ENCODE measurements around the gene ACSM5. TPM values are rescaled to one million over a fixed set of nuclear protein-coding genes. Genes with fewer than 3 reads are reported as not detected.

Gene ACSM5
- polyA plus RNA-seq, 1 experiment, result not detected

DNA sequence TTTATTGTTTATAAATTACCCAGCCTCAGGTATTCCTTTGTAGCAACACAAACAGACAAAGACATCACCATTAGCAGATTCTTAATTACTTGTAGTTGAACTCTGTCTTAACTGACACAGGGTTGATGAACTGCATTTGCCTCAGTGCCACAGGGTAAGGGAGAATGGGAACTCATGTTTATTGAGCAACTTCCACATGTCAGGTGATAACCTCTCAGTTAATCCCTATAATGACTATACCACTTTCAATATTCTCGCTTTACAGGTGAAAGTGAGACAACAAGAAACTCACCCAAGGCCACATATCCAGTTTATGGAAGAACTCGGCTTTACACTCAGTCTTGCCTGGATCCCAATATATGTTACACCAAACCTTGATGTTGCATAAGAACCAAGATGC lies 13.4 kb upstream of the ACSM5 start:
- ChIA-PET CTCF (interaction anchor here (1.1 kb wide), 1 partner anchor 496 kb away, joined by 4 read pairs; no protein-coding TSS in a partner anchor), POLR2A (no interaction called here)
- Histone ChIP-seq H3K27me3 (ENCODE audit: control insufficient read depth, insufficient read depth, low read length) (no peaks in the 10 kb centered on the region), H3K4me3 (ENCODE audit: low read depth, low read length) (no peak overlapping the region), H3K36me3 (ENCODE audit: control insufficient read depth, insufficient read depth, low read length) (no peaks in the 10 kb centered on the region)
- TF ChIP-seq, protein P1, sequence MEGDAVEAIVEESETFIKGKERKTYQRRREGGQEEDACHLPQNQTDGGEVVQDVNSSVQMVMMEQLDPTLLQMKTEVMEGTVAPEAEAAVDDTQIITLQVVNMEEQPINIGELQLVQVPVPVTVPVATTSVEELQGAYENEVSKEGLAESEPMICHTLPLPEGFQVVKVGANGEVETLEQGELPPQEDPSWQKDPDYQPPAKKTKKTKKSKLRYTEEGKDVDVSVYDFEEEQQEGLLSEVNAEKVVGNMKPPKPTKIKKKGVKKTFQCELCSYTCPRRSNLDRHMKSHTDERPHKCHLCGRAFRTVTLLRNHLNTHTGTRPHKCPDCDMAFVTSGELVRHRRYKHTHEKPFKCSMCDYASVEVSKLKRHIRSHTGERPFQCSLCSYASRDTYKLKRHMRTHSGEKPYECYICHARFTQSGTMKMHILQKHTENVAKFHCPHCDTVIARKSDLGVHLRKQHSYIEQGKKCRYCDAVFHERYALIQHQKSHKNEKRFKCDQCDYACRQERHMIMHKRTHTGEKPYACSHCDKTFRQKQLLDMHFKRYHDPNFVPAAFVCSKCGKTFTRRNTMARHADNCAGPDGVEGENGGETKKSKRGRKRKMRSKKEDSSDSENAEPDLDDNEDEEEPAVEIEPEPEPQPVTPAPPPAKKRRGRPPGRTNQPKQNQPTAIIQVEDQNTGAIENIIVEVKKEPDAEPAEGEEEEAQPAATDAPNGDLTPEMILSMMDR (IDR thresholded peaks at IDR 0.05; ENCODE audit: insufficient read depth, low read depth, low read length), result no peak
- DNase-seq (ENCODE audit: low read depth), result no peak

DNA sequence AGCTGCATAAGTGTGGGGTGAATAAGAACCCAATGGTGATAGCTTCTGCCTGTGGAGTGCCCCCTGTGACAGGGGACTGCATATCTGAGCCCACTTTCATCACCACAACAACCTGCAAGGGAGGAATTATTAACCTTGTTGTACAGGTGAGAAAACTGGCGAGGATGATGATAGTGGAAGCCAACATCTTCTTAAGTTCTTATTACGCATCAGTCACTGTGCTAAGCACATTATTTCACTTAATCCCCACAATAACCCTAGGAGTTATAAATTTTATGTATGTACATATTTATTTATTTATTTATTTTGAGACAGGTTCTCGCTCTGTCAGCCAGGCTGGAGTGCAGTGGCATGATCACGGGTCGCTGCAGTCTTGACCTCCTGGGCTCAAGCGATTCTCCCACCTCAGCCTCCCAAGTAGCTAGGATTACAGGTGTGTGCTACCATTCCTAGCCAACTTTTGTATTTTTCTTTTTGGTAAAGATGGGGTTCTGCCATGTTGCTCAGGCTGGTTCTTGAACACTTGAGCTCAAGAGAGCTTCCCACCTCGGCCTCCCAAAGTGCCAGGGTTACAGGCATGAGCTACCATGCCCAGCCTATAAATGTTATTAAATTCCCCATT lies 12.4 kb upstream of the ACSM5 start:
- ChIA-PET POLR2A (no interaction called here), CTCF (no interaction called here)
- Histone ChIP-seq H3K27me3 (ENCODE audit: control insufficient read depth, insufficient read depth, low read length) (no peaks in the 10 kb centered on the region), H3K4me3 (ENCODE audit: low read depth, low read length) (no peak overlapping the region), H3K36me3 (ENCODE audit: control insufficient read depth, insufficient read depth, low read length) (no peaks in the 10 kb centered on the region)
- TF ChIP-seq, protein P1 (IDR thresholded peaks at IDR 0.05; ENCODE audit: insufficient read depth, low read depth, low read length), result no peak
- no peak for DNase-seq (ENCODE audit: low read depth)

DNA sequence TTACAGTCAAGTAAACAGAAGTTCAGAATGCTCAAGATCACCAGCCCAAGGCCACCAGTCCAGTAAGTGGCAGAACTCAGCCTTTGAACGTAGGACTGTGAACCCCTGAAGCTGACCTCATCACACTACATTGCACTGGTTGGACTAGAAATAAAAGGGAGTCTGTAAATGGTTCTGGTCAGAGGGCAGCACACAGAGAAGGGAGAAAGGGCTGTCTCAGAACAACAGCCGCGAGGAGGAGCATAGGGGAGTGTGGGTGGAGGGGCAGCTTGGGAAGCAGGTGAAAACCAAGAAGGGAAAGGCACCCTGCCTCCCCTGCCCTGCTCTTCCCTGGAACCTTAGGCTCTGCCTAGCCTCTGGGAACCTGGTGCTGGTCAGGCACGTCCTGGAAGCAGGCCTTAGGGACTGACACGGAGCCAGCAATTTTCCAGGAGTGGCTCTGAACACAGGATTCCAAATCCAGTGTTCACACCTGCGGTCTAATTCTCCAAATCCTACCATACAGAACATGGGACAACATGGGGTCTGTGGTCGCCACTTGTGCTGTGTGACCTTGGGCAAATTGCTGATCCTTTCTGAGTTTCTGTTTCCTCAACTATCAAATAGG lies 11.8 kb upstream of the ACSM5 start:
- Histone ChIP-seq H3K27me3 (ENCODE audit: control insufficient read depth, insufficient read depth, low read length) (no peaks in the 10 kb centered on the region), H3K4me3 (ENCODE audit: low read depth, low read length) (no peak overlapping the region), H3K36me3 (ENCODE audit: control insufficient read depth, insufficient read depth, low read length) (no peaks in the 10 kb centered on the region)
- ChIA-PET CTCF (no interaction called here), POLR2A (no interaction called here)
- TF ChIP-seq, protein P1 (IDR thresholded peaks at IDR 0.05; ENCODE audit: insufficient read depth, low read depth, low read length), result no peak
- no peak for DNase-seq (ENCODE audit: low read depth)

DNA sequence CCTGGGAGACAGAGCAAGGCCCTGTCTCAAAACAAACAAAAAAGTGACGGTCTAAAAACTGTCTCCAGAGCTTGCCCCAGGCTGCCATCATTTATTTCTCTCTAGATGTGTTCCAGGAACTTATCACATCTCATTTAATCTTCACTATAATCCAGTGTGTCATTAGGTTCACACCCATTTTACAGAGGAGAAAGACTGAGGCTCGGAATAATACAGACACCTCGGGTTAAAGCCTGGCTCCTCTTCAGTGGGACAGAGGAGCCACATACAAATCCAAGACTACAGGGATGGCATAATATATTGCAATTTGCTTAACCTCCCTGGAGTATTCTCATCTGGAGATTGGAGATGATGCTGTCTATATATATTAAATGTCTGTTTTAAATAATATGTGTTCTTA lies 10.7 kb upstream of the ACSM5 start:
- H3K4me3 ChIP-seq (ENCODE audit: low read depth, low read length), result no peak overlapping the region
- no peaks in the 10 kb centered on the region for H3K27me3 ChIP-seq (ENCODE audit: control insufficient read depth, insufficient read depth, low read length)
- CTCF ChIA-PET, result no interaction called here
- POLR2A ChIA-PET, result no interaction called here
- DNase-seq (ENCODE audit: low read depth), result no peak
- TF ChIP-seq, protein P1 (IDR thresholded peaks at IDR 0.05; ENCODE audit: insufficient read depth, low read depth, low read length), result no peak
- H3K36me3 ChIP-seq (ENCODE audit: control insufficient read depth, insufficient read depth, low read length), result no peaks in the 10 kb centered on the region

DNA sequence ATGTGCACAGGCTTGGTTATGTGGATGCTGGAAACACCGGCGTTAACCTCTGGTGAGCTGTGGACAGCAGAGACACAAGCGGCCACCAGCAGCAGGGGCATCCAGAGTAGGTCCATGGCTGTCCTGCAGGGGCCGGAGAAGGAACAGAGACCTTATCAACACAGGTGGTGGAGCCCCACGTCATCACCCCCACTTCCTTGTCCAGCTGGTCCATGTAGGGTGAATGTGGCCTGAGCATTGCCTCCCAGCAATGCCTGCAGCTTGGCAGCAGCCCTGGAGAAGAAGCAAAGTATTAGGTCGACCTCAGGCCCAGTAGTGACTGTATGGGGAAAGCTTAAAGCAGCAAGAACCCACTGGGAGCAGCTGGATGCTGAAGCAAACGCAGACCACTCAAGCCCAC lies 10.1 kb upstream of the ACSM5 start:
- CTCF ChIA-PET, result no interaction called here
- Histone ChIP-seq H3K27me3 (ENCODE audit: control insufficient read depth, insufficient read depth, low read length) (no peaks in the 10 kb centered on the region), H3K4me3 (ENCODE audit: low read depth, low read length) (no peak overlapping the region), H3K36me3 (ENCODE audit: control insufficient read depth, insufficient read depth, low read length) (no peaks in the 10 kb centered on the region)
- no peak for DNase-seq (ENCODE audit: low read depth)
- POLR2A ChIA-PET, result no interaction called here
- TF ChIP-seq, protein P1 (IDR thresholded peaks at IDR 0.05; ENCODE audit: insufficient read depth, low read depth, low read length), result no peak
